GM19193 (cell line): Measurements from ENCODE around the gene HPCAL1.

Experiments
- POLR2A ChIP-seq: IDR thresholded peaks from 4 replicates; pipeline ENCODE4 v1.6.1; 2011; ENCODE audit not compliant: insufficient read depth, insufficient read length; ENCODE audit errors: extremely low read depth

Gene HPCAL1

DNA sequence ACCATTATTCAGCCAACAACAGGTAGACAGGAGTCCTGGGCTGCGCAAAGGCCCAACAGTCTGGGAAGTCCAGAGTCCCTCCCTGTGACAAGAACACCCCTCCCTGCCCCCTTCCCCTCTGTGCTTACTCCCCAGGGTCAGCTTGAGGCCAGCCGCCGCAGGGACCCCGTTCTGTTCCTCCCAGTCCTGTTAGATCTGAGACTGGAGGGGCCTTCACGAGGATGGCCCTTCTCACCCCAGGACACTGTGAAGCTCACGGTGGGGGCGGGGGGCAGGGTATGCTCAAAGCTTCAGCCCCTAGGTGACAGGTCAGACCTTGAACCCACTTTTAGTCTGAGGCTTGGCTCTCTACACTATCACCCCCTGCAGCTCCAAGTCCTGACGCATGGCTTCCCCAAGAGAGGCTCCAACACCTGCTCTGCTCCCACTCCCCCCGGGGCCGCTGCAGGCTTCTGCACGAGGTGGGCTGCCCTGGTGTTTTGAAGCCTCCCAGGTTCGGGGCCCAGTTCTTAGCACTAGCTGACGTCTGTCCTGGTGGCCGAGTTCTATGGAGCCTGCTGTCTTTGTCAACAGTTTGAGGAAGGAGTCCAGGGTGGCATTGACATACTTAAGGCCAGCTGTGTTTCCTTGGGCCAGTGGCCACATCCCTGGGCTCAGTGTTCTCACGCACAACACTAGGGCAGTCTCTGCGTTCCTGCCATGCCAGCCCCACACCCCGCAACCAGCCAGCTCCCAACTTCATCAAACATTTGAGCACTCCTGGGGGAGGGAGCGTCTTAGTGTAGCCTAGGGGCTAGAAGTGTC, 37.2 kb upstream of the HPCAL1 start:
- no peak for TF ChIP-seq POLR2A

DNA sequence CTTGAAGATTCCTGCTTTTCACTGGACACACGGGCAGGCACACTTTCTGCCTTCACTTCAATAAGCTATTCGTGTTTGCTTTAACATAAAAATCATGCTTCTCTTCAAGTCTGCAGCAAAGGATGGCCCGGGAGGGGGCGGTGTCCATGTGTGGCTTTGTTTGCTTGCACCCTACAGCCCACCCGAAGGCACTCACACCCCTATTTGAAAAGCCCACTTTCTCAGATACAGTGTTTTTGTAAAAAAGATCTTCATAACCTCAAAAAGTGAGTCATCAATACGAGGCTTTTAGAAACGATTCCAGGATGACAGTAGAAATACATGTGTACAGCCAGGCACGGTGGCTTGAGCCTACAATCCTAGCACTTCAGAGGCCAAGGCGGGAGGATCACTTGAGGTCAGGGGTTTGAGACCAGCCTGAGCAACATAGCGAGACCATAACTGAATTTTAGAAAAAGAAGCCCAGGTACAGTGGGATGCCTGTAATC, 36.5 kb upstream of the HPCAL1 start:
- TF ChIP-seq POLR2A = no peak

DNA sequence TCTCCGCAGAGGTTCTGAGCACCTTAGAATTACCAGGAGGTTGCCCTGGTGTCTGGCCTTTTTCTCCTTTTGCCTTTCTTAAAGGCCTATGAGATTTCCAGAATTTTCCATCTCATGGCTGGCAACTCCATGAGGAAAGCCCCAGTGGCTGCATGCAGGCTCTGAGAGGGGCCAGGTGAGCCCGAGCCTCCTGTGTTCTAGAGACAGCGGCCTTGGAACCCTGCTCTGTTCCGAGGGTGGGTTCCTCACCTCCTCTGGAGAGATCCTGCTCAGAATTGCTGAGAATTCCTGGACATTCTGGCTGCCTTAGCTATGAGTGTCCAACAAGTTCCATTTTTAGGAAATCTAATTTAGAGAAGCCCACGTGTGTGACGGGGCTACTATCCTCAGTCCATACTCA, 35.7 kb upstream of the HPCAL1 start:
- TF ChIP-seq POLR2A = no peak

GRCh38 chr2:10267551-10268465, 34.9 kb upstream of the HPCAL1 start:
- no peak for TF ChIP-seq POLR2A

- TF ChIP-seq POLR2A = no peak
Observed at GRCh38 chr2:10269291-10269690, 33.4 kb upstream of the HPCAL1 start.

DNA sequence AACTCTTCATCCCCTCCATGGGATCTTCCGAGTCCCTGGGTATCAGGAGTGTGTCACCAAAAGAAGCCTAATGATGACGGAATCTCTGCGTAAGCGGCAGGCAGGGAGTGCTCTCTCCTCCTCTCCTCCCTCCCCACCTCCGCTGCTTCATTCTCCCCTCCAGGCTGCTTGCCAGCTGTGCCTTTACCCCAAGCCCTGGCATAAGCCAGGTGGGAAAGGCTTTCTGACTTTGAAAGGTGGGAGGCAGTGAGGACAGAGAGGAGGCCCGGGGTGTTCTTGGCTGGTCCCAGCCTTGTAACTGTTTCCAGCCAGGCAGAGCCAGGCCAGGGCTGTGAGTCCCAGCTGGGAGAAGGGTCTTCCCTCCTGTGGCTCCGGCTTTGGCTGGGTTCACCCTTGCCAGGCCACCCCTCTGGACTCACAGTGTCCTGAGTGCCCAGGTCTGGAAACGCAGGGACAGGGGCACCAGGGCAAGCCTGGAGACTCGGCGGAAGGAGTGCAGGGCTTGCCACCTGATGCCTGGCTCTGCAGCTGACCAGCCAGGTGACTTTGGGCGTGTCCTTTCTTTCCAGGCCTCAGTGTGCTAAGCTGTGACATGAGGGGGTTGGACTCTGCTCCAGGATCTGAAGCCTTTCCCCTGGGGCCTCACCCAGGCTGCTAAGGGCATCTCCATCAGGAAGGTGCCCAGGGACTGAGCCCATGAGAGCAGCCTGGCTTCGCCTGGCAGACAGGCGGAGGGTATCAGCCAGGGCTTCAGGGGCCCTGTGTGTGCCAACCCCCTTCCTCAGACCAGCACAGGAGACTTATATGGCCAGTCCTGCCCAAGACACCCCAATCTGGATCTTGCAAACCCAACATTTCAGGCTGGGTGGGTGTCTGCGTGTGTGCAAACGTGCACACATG, 32.7 kb upstream of the HPCAL1 start:
- TF ChIP-seq POLR2A = no peak

- no peak for TF ChIP-seq POLR2A
Observed at GRCh38 chr2:10271509-10271908, 31.2 kb upstream of the HPCAL1 start.

GRCh38 chr2:10271946-10272345, 30.8 kb upstream of the HPCAL1 start:
- no peak for TF ChIP-seq POLR2A

DNA sequence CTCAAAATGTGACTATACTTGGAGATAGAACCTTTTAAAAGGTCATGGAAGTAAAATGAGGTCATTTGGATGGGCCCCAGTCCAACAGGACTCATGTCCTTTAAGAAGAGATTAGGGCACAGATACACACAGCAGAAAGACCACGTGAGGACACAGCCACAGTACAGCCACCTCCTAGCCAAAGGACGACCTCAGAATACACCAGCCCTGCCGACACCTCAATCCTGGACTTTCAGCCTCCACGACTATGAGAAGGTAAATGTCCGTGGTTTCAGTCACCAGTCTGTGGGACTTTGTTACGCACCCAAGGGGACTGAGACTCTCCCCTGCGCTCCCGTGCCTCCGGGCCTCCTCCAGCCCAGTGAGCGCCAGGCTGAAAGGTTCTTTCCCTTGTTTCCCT, 30.2 kb upstream of the HPCAL1 start:
- TF ChIP-seq POLR2A = no peak

DNA sequence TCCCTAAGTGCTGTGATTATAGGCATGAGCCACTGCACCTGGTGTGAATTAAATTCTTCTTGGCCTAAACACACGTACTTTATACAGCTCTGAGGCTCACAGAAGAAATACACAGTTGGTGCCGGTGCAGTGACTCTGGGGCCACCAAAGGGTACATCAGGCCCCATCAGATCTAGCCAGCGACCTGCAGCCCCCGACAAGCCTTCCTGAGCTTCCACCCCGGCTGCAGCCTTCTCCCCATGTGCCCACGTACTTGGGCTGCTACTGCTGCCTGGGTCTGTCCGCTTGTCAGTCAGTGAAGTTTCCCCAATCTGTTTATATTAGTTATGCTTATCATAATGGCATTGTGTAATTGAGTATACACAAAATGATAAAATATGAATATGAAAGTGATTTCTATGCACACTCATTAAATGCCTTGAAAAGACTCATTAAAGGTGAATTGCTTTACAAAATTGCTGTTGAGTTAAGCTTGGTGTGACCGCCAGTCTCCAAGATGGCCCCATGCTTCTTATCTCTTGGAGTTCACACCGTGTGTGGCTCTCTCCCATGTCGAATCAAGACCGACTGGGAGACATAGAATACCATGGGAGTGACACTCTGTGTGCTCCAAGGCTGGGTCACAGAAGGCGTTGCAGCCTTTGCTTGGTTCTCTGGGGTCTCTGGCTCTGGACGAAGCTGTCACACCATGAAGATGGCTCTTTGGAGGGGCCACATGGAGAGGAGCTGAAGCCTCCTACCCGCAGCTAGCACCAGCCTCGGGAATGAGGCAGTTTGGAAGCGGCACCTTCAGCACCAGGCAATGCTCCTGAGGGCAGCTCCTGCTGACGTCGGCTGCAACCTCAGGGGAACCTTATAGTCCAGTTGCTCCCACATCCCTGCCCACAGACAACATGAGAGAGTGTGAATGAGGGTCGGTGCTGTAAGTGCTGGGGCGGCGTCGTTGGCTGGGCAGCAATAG, 29.2 kb upstream of the HPCAL1 start:
- TF ChIP-seq POLR2A = no peak

- TF ChIP-seq POLR2A = no peak
Observed at GRCh38 chr2:10274376-10274775, 28.3 kb upstream of the HPCAL1 start.

- no peak for TF ChIP-seq POLR2A
Observed at GRCh38 chr2:10274983-10275802, 27.5 kb upstream of the HPCAL1 start.
